ENCODE data around the gene NEO1. TPM values are rescaled to one million over a fixed set of nuclear protein-coding genes. Genes with fewer than 3 reads are reported as not detected.

The NEO1 gene, protein sequence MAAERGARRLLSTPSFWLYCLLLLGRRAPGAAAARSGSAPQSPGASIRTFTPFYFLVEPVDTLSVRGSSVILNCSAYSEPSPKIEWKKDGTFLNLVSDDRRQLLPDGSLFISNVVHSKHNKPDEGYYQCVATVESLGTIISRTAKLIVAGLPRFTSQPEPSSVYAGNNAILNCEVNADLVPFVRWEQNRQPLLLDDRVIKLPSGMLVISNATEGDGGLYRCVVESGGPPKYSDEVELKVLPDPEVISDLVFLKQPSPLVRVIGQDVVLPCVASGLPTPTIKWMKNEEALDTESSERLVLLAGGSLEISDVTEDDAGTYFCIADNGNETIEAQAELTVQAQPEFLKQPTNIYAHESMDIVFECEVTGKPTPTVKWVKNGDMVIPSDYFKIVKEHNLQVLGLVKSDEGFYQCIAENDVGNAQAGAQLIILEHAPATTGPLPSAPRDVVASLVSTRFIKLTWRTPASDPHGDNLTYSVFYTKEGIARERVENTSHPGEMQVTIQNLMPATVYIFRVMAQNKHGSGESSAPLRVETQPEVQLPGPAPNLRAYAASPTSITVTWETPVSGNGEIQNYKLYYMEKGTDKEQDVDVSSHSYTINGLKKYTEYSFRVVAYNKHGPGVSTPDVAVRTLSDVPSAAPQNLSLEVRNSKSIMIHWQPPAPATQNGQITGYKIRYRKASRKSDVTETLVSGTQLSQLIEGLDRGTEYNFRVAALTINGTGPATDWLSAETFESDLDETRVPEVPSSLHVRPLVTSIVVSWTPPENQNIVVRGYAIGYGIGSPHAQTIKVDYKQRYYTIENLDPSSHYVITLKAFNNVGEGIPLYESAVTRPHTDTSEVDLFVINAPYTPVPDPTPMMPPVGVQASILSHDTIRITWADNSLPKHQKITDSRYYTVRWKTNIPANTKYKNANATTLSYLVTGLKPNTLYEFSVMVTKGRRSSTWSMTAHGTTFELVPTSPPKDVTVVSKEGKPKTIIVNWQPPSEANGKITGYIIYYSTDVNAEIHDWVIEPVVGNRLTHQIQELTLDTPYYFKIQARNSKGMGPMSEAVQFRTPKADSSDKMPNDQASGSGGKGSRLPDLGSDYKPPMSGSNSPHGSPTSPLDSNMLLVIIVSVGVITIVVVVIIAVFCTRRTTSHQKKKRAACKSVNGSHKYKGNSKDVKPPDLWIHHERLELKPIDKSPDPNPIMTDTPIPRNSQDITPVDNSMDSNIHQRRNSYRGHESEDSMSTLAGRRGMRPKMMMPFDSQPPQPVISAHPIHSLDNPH (N-terminal part only)
- polyA plus RNA-seq (2013, experiment 1 of 2), result 52.5 TPM
- 50.7 TPM for polyA plus RNA-seq (2013, experiment 2 of 2)

DNA sequence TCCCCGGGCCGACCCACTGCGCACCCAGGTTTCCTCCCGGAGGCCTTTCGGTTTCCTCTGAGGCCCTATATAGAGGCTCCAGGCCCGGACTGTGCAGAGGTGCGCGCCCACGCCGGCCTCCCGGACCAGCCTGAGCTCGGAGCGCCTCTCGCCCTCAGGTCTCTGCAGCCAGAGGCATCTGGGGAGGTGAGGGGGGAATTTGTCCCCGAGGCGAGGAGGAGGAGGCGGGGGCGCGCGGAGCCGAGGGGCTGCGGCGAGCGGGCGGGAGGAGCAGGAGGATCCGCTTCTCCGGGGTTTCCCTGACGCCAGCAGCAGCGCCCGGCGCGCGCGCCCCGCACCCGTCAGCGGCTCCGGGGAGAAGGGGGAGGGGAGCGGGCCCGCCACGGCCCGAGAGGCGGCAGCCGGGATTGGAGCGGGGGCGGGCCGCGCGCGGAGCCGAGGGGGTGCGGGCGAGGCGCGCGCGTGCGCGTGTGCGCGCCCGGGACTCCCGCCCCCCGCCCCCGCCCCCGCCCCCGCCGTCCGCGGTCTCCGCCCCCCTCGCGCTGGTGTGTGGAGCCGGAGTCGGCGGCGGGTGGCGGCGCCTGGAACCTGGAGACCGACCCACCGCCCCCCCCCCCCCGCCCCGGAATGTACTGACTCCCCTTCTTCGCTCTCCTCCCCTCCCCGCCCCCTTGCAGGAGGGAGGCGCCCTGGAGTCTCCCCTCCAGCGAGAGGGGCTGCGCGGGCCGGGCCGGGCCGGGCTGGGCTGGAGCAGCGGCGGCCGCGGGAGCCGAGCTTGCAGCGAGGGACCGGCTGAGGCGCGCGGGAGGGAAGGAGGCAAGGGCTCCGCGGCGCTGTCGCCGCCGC is at the start of gene NEO1:
Gene NEO1 (plus strand): TSS at position 657 of the 846 bp plus-strand sequence. CDS start 213 bp downstream, outside the sequence.
- Histone ChIP-seq H2BK120ac (ENCODE audit: low read depth, low read length) (no peak within 1 kb of the TSS), H2BK12ac (ENCODE audit: low read length) (no peak within 1 kb of the TSS), H2AFZ (ENCODE audit: low read length) (peak within 1 kb of the TSS; percentile 95), H3K4me3 (ENCODE audit: low read length in 2 of 2) (peak within 1 kb of the TSS; percentile 70 to 98), H2BK5ac (ENCODE audit: low read length) (peak within 1 kb of the TSS; percentile 98), H3K23ac (ENCODE audit: low read depth, low read length, poor library complexity) (peak within 1 kb of the TSS; percentile 98), H3K9ac (ENCODE audit: low read depth, low read length, poor library complexity) (peak within 1 kb of the TSS; percentile 95), H4K91ac (ENCODE audit: low read depth, low read length, poor library complexity) (no peak within 1 kb of the TSS), H3K27me3 (ENCODE audit: control insufficient read depth in 3 of 3, insufficient read depth in 3 of 3, low read depth in 1 of 3, low read length in 3 of 3) (no peaks in the 10 kb centered on the region), H3K4ac (ENCODE audit: low read length) (no peak within 1 kb of the TSS), H3K9me3 (replicated peaks in 1 of 2; ENCODE audit: control insufficient read depth in 2 of 2, insufficient read depth in 1 of 2, low read depth in 1 of 2, low read length in 2 of 2) (no peaks in the 10 kb centered on the region), H3K36me3 (replicated peaks in 1 of 2; ENCODE audit: control insufficient read depth in 2 of 2, insufficient read depth in 2 of 2, low read length in 2 of 2) (peaks cover 0 to 4% of the 10 kb centered on the region in 2 donors), H3K18ac (ENCODE audit: low read length) (peak within 1 kb of the TSS; percentile 98), H2BK15ac (ENCODE audit: low read length) (peak within 1 kb of the TSS; percentile 31), H3K27ac (replicated peaks; ENCODE audit: low read length) (peak within 1 kb of the TSS; percentile 98), H3K4me2 (ENCODE audit: insufficient read depth, low read length, poor library complexity, severe bottlenecking) (peak within 1 kb of the TSS; percentile 79), H3K79me1 (ENCODE audit: low read depth, low read length) (no peaks in the 10 kb centered on the region), H3K14ac (ENCODE audit: low read length) (peak within 1 kb of the TSS; percentile 92), H3K4me1 (ENCODE audit: control insufficient read depth in 2 of 2, insufficient read depth in 1 of 2, low read depth in 1 of 2, low read length in 2 of 2) (peaks cover 0 to 14% of the 10 kb centered on the region in 2 donors), H4K8ac (ENCODE audit: low read depth, low read length) (no peak within 1 kb of the TSS), H2AK5ac (ENCODE audit: low read depth, low read length) (peak within 1 kb of the TSS; percentile 43)
- DNase-seq (ENCODE audit: low spot score), result peak; percentile 94
- WGBS, 2 donors (ENCODE audit: extremely low coverage in 2 of 2, insufficient read length in 2 of 2, insufficient replicate concordance in 1 of 2), result no CpG with 5 or more reads among the region's 108 CpGs

DNA sequence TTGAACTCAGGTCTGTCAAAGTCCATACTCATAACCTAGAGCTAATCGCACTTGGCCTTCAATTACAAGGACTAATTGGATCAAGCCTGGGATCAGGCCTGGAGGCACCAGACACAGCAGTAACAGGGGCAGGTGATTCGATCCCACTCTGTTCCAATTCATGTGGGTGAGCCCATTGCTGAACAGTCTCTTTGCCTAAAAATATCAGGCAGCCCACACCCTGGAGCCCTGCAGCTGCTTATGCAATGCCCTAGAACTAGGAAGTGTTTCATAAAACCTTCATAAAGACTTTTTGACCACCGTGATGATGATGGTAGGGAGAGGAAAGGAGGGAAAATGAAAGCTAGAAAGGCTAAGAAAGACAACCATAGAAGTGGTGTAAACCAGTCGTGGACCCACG is 47.8 kb upstream of the NEO1 start:
- Histone ChIP-seq H3K27me3 (ENCODE audit: control insufficient read depth in 3 of 3, insufficient read depth in 3 of 3, low read depth in 1 of 3, low read length in 3 of 3) (no peaks in the 10 kb centered on the region), H2AK5ac (ENCODE audit: low read depth, low read length) (no peak overlapping the region), H3K27ac (replicated peaks; ENCODE audit: low read length) (no peak overlapping the region), H3K4me2 (ENCODE audit: insufficient read depth, low read length, poor library complexity, severe bottlenecking) (no peak overlapping the region), H3K36me3 (replicated peaks in 1 of 2; ENCODE audit: control insufficient read depth in 2 of 2, insufficient read depth in 2 of 2, low read length in 2 of 2) (no peaks in the 10 kb centered on the region), H2BK12ac (ENCODE audit: low read length) (no peak overlapping the region), H2BK15ac (ENCODE audit: low read length) (no peak overlapping the region), H2BK5ac (ENCODE audit: low read length) (no peak overlapping the region), H3K9ac (ENCODE audit: low read depth, low read length, poor library complexity) (no peak overlapping the region), H3K4me3 (ENCODE audit: low read length in 2 of 2) (no peak overlapping the region), H3K9me3 (replicated peaks in 1 of 2; ENCODE audit: control insufficient read depth in 2 of 2, insufficient read depth in 1 of 2, low read depth in 1 of 2, low read length in 2 of 2) (no peaks in the 10 kb centered on the region), H3K14ac (ENCODE audit: low read length) (no peak overlapping the region), H3K4ac (ENCODE audit: low read length) (no peak overlapping the region), H3K18ac (ENCODE audit: low read length) (no peak overlapping the region), H3K23ac (ENCODE audit: low read depth, low read length, poor library complexity) (no peak overlapping the region), H4K91ac (ENCODE audit: low read depth, low read length, poor library complexity) (no peak overlapping the region), H3K79me1 (ENCODE audit: low read depth, low read length) (no peaks in the 10 kb centered on the region), H4K8ac (ENCODE audit: low read depth, low read length) (no peak overlapping the region), H2AFZ (ENCODE audit: low read length) (no peak overlapping the region), H3K4me1 (ENCODE audit: control insufficient read depth in 2 of 2, insufficient read depth in 1 of 2, low read depth in 1 of 2, low read length in 2 of 2) (peaks cover 1 to 8% of the 10 kb centered on the region in 2 donors), H2BK120ac (ENCODE audit: low read depth, low read length) (no peak overlapping the region)
- WGBS, 2 donors (ENCODE audit: extremely low coverage in 2 of 2, insufficient read length in 2 of 2, insufficient replicate concordance in 1 of 2), result no CpG with 5 or more reads among the region's 5 CpGs
- DNase-seq (ENCODE audit: low spot score), result no peak

DNA sequence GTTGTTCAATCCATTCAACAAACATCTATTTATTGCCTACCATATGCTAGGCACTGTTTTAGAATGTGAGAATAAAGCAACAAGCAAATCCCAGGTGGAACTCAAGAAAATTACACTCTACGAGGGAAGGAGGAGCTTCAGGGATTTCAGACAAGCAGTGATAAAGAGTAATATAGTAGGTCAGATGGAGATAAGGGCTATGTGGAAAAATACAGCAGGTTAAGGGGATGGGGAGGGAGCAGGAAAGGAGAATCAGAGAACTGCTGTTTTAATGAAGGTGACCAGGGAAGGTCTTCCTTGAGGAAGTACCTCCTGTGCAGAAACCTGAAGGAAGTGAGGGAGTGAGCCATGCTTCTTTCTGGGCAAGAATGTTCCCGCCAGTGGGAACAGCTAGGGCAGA is 47.2 kb upstream of the NEO1 start:
- Histone ChIP-seq H2BK5ac (ENCODE audit: low read length) (no peak overlapping the region), H3K4me2 (ENCODE audit: insufficient read depth, low read length, poor library complexity, severe bottlenecking) (no peak overlapping the region), H3K4me3 (ENCODE audit: low read length in 2 of 2) (no peak overlapping the region), H4K91ac (ENCODE audit: low read depth, low read length, poor library complexity) (no peak overlapping the region), H3K18ac (ENCODE audit: low read length) (no peak overlapping the region), H3K4me1 (ENCODE audit: control insufficient read depth in 2 of 2, insufficient read depth in 1 of 2, low read depth in 1 of 2, low read length in 2 of 2) (peaks cover 0 to 8% of the 10 kb centered on the region in 2 donors), H3K79me1 (ENCODE audit: low read depth, low read length) (no peaks in the 10 kb centered on the region), H3K27ac (replicated peaks; ENCODE audit: low read length) (no peak overlapping the region), H3K27me3 (ENCODE audit: control insufficient read depth in 3 of 3, insufficient read depth in 3 of 3, low read depth in 1 of 3, low read length in 3 of 3) (no peaks in the 10 kb centered on the region), H3K14ac (ENCODE audit: low read length) (no peak overlapping the region), H3K9ac (ENCODE audit: low read depth, low read length, poor library complexity) (no peak overlapping the region), H2AFZ (ENCODE audit: low read length) (no peak overlapping the region), H2BK15ac (ENCODE audit: low read length) (no peak overlapping the region), H3K23ac (ENCODE audit: low read depth, low read length, poor library complexity) (no peak overlapping the region), H2AK5ac (ENCODE audit: low read depth, low read length) (no peak overlapping the region), H3K4ac (ENCODE audit: low read length) (no peak overlapping the region), H3K36me3 (replicated peaks in 1 of 2; ENCODE audit: control insufficient read depth in 2 of 2, insufficient read depth in 2 of 2, low read length in 2 of 2) (no peaks in the 10 kb centered on the region), H4K8ac (ENCODE audit: low read depth, low read length) (no peak overlapping the region), H2BK12ac (ENCODE audit: low read length) (no peak overlapping the region), H3K9me3 (replicated peaks in 1 of 2; ENCODE audit: control insufficient read depth in 2 of 2, insufficient read depth in 1 of 2, low read depth in 1 of 2, low read length in 2 of 2) (no peaks in the 10 kb centered on the region), H2BK120ac (ENCODE audit: low read depth, low read length) (no peak overlapping the region)
- no CpG with 5 or more reads among the region's 2 CpGs for WGBS, 2 donors (ENCODE audit: extremely low coverage in 2 of 2, insufficient read length in 2 of 2, insufficient replicate concordance in 1 of 2)
- DNase-seq (ENCODE audit: low spot score), result no peak
